Stimulated activated CD8-positive, alpha-beta memory T cell treated with anti-CD3 and anti-CD28 coated beads, Interleukin-4, amount 100 ng/mL, for 4 hours (primary cell): ENCODE measurements around the gene PIK3CA.
"Not testable (repeated sequence)": the region's sequence is repeated elsewhere in the genome, so short reads cannot be mapped to it uniquely, and the experiment has no call there.

ENCODE experiments used
- DNase-seq, 2 donors: peaks; one replicate each; pipeline ENCODE4 v3.0.0-alpha.2; 2020; ENCODE audit warnings: low read depth in 2 of 2, low spot score in 1 of 2

PIK3CA gene

DNA sequence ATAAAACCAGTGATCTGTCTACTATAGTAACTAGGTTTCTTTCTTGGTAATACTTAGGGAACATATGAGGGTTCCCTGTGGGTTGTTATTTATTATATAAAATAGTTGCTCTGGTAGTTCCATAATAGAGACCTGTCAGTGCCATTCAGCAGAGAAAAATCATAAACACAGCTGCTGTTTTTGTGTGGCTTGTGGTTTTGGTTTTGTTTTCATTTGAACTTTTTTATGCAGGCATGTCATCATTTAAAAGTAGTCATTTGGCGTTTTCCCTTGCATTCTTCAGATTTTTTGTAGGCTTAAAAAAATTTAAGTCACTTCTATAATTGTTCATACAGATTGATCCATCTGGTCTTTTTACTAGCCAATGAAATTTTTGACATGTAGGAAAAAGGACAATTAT, 47.9 kb downstream of the PIK3CA start:
- DNase-seq, result no peak

GRCh38 chr3:179196700-179197099, 48.5 kb downstream of the PIK3CA start:
- DNase-seq, result no peak

DNA sequence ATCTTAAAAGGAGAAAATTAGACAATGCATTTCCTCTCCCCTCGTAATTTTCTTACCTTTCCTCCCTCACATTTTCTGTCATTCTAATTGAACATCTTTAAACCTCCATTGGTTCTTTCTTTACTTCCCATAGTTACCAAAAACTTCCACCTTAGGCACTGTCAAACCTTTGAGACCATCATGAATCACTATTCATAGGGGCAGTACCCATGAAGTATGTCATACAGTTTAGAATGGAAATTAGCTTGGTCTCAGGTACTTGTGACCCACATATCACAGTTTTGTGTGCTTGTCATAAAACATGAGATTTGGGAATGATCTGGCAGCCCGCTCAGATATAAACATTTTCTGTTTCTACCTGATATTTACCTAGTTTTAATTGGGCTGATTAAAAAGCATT, 52.6 kb downstream of the PIK3CA start:
- no peak for DNase-seq

- not testable (repeated sequence) for DNase-seq
Observed at GRCh38 chr3:179215550-179215949, 67.4 kb downstream of the PIK3CA start.

GRCh38 chr3:179218213-179218612, 70.1 kb downstream of the PIK3CA start:
- not testable (repeated sequence) for DNase-seq

GRCh38 chr3:179223548-179223947, 75.4 kb downstream of the PIK3CA start:
- DNase-seq, result no peak

DNA sequence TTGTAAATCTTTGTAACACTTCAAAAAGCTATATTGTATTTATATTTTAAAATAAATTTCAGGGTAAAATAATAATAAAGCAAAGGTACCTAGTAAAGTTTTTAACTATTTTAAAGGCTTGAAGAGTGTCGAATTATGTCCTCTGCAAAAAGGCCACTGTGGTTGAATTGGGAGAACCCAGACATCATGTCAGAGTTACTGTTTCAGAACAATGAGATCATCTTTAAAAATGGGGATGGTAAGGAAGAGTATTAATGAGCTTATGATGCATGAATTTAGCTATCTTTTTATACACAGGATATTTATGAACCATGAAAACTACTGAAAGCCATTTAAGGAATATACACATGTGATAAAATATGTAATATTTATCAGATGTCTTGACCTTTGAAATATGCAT, 76.4 kb downstream of the PIK3CA start:
- DNase-seq, result no peak

DNA sequence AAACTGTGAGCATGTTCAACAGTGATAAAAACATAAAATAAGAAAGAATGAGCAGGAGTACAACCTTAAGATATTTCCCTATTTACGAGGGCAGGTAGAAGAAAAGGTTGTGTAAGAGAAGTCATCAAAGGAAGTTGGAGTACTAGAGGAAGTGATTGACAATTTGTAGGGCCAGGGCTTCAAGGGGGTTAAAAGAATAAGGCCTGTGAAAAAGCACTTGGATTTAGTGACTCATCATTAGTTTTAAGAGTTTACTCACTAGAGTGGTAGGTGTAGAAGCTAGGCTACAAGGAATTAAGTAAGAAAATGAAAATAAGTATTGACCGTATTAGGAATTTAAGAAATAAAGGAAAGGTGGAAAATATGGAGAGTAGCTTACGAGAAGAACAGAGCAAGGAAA, 79.2 kb downstream of the PIK3CA start:
- no peak for DNase-seq

GRCh38 chr3:179229177-179229576, 81.0 kb downstream of the PIK3CA start:
- DNase-seq, result no peak

GRCh38 chr3:179233043-179233442, 84.9 kb downstream of the PIK3CA start:
- no peak for DNase-seq

- no peak for DNase-seq
Observed at GRCh38 chr3:179234199-179234598, 86.0 kb downstream of the PIK3CA start.

DNA sequence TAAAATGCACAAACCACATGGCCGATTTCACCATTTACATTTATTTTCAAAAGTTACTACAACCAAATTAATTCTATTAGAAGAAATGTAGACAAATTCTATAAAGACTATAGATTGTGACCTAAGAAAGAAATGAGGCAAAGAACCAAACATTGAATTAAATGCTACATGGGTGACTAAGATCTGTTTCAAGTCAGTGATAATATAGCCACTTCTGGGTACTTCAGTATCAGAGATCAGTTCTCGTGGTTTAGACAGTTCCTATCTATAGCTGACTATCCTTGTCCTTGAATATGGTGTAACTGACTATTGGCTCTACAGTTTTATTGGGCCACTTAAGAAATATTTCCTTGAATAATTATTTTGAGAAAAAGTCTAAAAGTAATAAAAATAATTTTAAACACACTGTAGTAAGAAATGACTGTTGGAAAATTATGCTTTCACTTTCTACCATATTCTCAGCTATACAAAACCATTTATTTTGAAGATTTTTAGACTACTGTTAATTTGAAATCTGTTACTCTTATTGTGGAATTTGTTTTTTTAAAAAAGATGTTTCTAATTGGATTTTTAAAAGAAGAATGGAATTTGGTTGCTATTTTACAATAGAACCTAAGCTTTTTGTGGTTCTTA, 88.6 kb downstream of the PIK3CA start:
- no peak for DNase-seq

GRCh38 chr3:179240299-179240698, 92.1 kb downstream of the PIK3CA start:
- not testable (repeated sequence) for DNase-seq

DNA sequence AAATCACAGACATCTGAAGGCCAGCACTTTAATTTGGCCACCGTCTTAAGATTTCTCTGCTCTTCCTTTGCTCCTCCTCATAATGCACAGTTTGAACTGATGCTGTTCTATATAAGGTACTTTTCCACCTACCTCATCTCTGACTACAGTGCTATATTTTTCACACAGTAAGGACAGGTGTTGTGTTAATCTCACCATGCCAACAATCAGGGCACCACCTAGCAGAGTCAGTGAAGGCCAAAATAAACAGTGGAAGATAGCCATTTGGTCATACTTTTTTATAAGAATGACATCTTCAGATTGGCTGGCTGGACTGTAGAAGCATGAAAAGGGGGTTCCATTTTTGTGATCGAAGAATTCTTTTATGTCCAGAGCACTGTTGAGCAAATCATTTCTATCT, 94.7 kb downstream of the PIK3CA start:
- not testable (repeated sequence) for DNase-seq

DNA sequence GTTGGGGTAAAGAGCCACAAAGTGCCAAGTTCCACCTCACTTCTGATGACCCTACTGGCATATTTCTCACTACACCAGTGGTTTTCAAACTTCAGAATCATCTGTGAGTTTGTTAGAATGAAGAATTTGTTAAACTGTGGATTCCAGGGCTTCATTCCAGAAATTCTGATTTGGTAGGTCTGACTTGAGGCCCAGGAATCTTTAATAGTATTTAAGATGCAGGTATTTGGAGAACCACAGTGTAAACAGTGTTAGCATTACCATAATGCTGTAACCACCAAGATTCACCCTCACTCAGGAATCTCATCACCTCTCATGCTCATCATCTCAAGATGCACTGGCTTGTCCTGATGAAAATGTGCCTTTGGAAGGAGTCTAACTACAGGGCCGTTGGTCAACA, 96.7 kb downstream of the PIK3CA start:
- no peak for DNase-seq

DNA sequence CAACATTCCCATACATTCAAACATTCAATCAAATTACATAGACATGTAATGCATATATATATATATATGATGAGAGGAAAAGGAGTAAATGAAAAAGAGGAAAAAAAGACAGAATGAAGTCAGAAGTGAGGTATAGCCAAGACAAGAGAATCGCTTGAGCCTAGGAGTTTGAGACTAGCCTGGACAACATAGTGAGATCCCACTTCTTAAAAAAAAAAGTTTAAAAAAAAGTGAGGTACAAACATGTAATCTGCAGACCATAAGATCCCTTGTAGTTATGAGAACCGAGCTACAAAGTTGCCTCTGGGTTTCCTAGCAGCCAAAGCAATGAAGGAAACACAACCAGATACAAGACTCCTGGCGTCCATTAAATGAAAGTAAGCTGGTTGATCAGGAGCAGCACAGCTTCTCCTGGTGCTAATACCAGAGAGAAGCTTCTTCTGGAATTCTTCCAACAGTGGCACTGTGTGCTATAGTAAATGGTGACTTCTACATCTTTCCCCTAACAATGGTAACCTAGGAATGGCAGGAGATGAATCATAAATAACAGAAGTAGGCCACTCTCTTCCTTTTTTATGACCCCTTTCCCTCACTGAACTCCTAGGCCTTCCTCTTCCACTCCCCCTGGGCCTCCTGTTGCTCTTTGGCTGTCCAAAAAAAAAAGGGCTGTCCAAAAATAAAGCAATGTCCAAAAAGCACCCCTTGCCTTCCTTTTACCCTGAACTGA, 99.3 kb downstream of the PIK3CA start:
- no peak for DNase-seq

DNA sequence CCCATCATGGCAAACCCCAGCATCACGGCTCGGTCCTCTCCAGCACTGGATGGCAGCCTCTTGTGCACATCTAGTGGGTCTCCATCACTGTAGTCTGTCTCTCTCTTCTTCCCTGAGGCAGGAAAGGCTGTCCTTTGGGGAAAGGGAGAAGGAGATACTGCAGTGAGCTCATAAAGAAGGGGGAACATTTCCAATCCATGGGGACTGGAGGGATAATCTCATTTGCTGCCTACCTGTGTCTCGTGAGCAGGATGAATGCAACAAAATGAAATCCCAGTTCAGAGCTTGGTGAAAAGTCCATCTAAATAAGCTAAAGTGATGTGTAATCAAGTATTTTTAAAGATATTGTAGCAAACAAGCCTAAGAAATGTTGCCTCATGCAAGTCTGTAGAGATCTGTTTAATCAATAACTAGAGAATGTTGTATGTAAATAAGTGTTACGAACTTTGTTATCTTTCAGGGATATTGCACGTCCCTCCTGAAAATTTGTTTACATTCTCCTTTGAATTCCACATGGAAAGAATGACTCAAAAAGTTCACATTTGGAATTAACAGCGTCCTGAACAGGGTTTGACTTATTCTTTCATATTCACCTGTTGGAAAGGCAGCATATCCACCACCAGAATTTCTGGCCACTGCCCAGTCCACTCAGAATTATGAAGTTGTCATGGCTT, 102.8 kb downstream of the PIK3CA start, which contains the start of gene KCNMB3:
Gene KCNMB3, minus strand, starts transcription at position 312 of the 674 bp plus-strand sequence. Its CDS starts 124 bp downstream, at position 188.
- DNase-seq, result no peak

GRCh38 chr3:179256813-179257212, 108.7 kb downstream of the PIK3CA start:
- DNase-seq, result no peak

DNA sequence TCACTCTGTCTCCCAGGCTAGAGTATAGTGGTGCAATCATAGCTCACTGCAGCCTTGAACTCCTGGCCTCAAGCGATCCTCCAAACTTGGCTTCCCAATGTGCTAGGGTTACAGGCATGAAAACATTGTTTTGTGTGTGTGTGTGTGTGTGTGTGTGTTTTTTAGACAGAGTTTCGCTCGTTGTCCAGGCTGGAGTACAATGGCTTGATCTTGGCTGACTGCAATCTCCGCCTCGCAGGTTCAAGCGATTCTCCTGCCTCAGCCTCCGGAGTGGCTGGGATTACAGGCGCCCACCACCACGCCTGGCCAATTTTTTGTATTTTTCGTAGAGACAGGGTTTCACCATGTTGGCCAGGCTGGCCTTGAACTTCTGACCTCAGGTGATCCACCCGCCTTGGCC, 109.6 kb downstream of the PIK3CA start:
- not testable (repeated sequence) for DNase-seq

DNA sequence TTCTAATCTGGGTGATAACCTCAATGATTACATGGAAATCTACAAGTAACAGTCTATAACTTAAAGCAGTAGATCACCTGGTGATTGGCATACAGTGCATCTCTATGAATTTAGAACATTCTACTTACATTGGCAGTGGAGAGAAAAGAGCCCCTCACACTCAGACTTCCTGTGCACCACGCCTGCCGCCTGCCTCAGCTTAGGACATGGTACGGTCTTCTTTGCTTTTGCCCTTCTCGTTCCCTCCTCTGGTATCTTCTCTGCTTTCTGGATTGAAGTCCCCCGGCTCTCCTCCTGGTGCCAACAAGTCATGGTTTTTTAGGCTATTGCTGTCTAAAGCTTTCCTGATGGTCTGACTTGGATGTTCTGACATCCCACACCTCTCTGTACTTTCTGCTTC, 110.7 kb downstream of the PIK3CA start:
- DNase-seq, result no peak

DNA sequence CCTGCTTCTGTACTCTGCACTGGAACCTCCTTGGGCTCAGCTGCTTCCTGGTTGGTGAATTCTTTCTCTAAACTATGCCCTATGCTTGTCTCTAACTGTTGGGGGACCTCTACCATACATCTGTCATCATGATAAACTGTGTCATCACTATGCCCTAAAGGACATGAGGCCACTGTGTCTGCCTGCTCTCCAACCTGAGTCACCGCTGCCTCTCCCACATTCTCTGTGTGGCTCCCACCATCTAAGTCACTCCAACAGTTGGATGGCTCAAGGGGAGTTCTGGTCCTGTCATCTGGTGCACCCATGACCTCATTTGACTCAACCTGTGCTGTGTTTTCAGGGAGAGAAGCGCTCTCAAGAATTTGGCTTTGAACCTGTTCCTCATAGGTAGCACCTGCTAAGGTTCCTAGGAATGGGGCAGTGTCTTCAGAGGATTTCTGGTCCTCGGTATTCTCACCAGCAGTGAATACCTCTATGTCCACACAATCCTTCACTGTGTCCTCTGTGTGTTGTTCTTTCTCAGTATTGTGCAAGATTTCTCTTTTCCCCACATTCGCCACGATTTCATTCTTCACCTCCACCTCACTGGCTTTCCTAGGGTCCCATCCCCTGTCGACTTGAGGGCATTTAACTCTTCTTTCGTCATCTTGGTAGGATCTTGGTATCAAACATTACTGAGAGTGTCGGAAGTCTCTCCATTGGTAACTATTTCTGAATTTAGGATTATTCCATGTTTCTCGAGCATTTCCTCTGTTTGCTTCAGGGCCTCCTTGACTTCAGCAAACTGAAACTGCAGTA, 112.0 kb downstream of the PIK3CA start:
- not testable (repeated sequence) for DNase-seq
